PC-9 (cell line): ENCODE data around the gene SERPIND1. TPM values are rescaled to one million over a fixed set of nuclear protein-coding genes. Genes with fewer than 3 reads are reported as not detected.
"Not testable (repeated sequence)": the region's sequence is repeated elsewhere in the genome, so short reads cannot be mapped to it uniquely, and the experiment has no call there.

Experiments
- BruUV-seq: library from RNA; stranded (reverse); fragments of 400-500 nt; replicated peaks from 2 replicates; lab custom pipeline; 2021; lab: Mats Ljungman, UMichigan
- CTCF ChIA-PET: fragments of 300-600 bp; sonication (Branson Sonifier 250); formaldehyde crosslinking; loops from one replicate; lab custom pipeline; 2022; ENCODE audit warnings: antibody characterized with exemption; lab: Charles Lee
- POLR2A ChIA-PET: fragments of 300-600 bp; sonication (Branson Sonifier 250); formaldehyde crosslinking; loops from one replicate; lab custom pipeline; 2022; ENCODE audit warnings: antibody characterized with exemption; ENCODE audit not compliant: unreplicated experiment; lab: Charles Lee
- DNase-seq, 2 experiments: peaks; one replicate each; pipeline versions ENCODE4 v3.0.0 to v3.0.0-alpha.2; 2015 to 2022; ENCODE audit warnings: mixed read lengths in 1 of 2
- H2AFZ ChIP-seq: fragments of 200-600 bp; sonication (generic); 2 replicates; pipeline ENCODE4 v1.8.1; 2017; ENCODE audit warnings: antibody characterized with exemption
- H3F3A ChIP-seq: fragments of 200-600 bp; sonication (generic); 2 replicates; pipeline ENCODE4 v1.8.1; 2017; ENCODE audit warnings: antibody characterized with exemption, mild to moderate bottlenecking, low read depth; ENCODE audit not compliant: insufficient read depth
- H3K27ac ChIP-seq: fragments of 200-600 bp; sonication (generic); 2 replicates; pipeline ENCODE4 v1.6.1; 2016; ENCODE audit warnings: mixed run types
- H3K27me3 ChIP-seq: fragments of 200-600 bp; sonication (generic); 2 replicates; pipeline ENCODE4 v1.6.1; 2016; ENCODE audit warnings: low read depth, mixed run types; ENCODE audit not compliant: insufficient read depth
- H3K36me3 ChIP-seq: fragments of 200-600 bp; sonication (generic); 2 replicates; pipeline ENCODE4 v1.6.1; 2016; ENCODE audit warnings: low read depth, mixed run types
- H3K4me1 ChIP-seq: fragments of 200-600 bp; sonication (generic); replicated peaks from 2 replicates; pipeline ENCODE4 v1.6.1; 2016; ENCODE audit warnings: mixed run types; ENCODE audit not compliant: insufficient read depth
- H3K4me2 ChIP-seq: fragments of 200-600 bp; sonication (generic); 2 replicates; pipeline ENCODE4 v1.6.1; 2017; ENCODE audit warnings: mixed run types
- H3K4me3 ChIP-seq: fragments of 200-600 bp; sonication (generic); 2 replicates; pipeline ENCODE4 v1.6.1; 2016; ENCODE audit warnings: mixed run types
- H3K79me2 ChIP-seq: fragments of 200-600 bp; sonication (generic); 2 replicates; pipeline ENCODE4 v1.6.1; 2017; ENCODE audit warnings: low read depth, mixed run types
- H3K9me2 ChIP-seq: fragments of 200-600 bp; sonication (generic); 2 replicates; pipeline ENCODE4 v1.8.1; 2017; ENCODE audit warnings: mild to moderate bottlenecking; ENCODE audit not compliant: insufficient read depth
- H3K9me3 ChIP-seq: fragments of 200-600 bp; sonication (generic); 2 replicates; pipeline ENCODE4 v1.8.1; 2016; ENCODE audit warnings: low read depth; ENCODE audit not compliant: insufficient read depth
- H4K20me1 ChIP-seq: fragments of 200-600 bp; sonication (generic); 2 replicates; pipeline ENCODE4 v1.8.1; 2017; ENCODE audit not compliant: insufficient read depth
- EZH2 ChIP-seq: fragments of 200-600 bp; sonication (generic); IDR thresholded peaks from 2 replicates; pipeline ENCODE4 v1.8.0; 2017; ENCODE audit warnings: antibody characterized with exemption, low read depth
- intact Hi-C: fragments of 100-400 bp; cut with micrococcal nuclease; formaldehyde crosslinking; loops from one replicate; pipeline ENCODE4 v1.10.0; 2022; ENCODE audit not compliant: unreplicated experiment
- total RNA-seq: library from RNA; stranded (reverse); gene quantifications from 2 replicates; pipeline ENCODE4 v1.2.3, GENCODE V29; 2021
- TF ChIP-seq, protein P1 (sequence below): fragments of 200-600 bp; sonication (generic); conservative IDR thresholded peaks from 2 replicates; pipeline ENCODE4 v1.6.1; 2017; ENCODE audit warnings: mixed run types, antibody characterized with exemption, mild to moderate bottlenecking, moderate library complexity

The SERPIND1 gene
- total RNA-seq, 1 experiment from 2014 or later = not detected

DNA sequence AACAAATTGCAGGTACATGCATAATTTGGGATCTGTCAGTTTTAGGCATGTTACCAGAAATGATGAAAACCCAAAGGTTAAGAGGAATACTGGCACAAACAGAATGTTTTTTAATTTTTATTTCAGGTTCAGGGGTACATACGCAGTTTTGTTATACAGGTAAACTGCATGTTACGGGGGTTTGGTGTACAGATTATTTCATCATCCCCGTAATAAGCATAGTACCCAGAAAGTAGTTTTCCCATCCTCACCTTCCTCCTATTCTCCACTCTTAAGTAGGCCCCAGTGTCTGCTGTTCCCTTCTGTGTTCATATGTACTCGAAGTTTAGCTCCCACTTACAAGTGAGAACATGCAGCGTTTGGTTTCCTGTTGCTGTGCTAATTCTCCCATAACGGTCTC is 51.7 kb downstream of the SERPIND1 start:
- Histone ChIP-seq H3F3A (no peaks in the 10 kb centered on the region), H4K20me1 (no peaks in the 10 kb centered on the region), H3K36me3 (no peaks in the 10 kb centered on the region), H3K79me2 (no peaks in the 10 kb centered on the region), H3K27me3 (no peaks in the 10 kb centered on the region), H3K4me3 (no peak overlapping the region), H3K9me2 (no peaks in the 10 kb centered on the region), H3K4me1 (no peaks in the 10 kb centered on the region), H3K4me2 (no peak overlapping the region), H2AFZ (no peak overlapping the region), H3K9me3 (no peaks in the 10 kb centered on the region), H3K27ac (no peak overlapping the region)
- TF ChIP-seq, protein P1, sequence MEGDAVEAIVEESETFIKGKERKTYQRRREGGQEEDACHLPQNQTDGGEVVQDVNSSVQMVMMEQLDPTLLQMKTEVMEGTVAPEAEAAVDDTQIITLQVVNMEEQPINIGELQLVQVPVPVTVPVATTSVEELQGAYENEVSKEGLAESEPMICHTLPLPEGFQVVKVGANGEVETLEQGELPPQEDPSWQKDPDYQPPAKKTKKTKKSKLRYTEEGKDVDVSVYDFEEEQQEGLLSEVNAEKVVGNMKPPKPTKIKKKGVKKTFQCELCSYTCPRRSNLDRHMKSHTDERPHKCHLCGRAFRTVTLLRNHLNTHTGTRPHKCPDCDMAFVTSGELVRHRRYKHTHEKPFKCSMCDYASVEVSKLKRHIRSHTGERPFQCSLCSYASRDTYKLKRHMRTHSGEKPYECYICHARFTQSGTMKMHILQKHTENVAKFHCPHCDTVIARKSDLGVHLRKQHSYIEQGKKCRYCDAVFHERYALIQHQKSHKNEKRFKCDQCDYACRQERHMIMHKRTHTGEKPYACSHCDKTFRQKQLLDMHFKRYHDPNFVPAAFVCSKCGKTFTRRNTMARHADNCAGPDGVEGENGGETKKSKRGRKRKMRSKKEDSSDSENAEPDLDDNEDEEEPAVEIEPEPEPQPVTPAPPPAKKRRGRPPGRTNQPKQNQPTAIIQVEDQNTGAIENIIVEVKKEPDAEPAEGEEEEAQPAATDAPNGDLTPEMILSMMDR = no peak
- no peak for TF ChIP-seq EZH2
- intact Hi-C loops = no loop called here
- ChIA-PET POLR2A (interaction anchor here (0.6 kb wide), 1 partner anchor 1075 kb away, joined by 6 read pairs; no protein-coding TSS in a partner anchor), CTCF (interaction anchor here (0.6 kb wide), 1 partner anchor 277 kb away, joined by 7 read pairs; no protein-coding TSS in a partner anchor)
- DNase-seq = no peak
- BruUV-seq = no TSS peak

DNA sequence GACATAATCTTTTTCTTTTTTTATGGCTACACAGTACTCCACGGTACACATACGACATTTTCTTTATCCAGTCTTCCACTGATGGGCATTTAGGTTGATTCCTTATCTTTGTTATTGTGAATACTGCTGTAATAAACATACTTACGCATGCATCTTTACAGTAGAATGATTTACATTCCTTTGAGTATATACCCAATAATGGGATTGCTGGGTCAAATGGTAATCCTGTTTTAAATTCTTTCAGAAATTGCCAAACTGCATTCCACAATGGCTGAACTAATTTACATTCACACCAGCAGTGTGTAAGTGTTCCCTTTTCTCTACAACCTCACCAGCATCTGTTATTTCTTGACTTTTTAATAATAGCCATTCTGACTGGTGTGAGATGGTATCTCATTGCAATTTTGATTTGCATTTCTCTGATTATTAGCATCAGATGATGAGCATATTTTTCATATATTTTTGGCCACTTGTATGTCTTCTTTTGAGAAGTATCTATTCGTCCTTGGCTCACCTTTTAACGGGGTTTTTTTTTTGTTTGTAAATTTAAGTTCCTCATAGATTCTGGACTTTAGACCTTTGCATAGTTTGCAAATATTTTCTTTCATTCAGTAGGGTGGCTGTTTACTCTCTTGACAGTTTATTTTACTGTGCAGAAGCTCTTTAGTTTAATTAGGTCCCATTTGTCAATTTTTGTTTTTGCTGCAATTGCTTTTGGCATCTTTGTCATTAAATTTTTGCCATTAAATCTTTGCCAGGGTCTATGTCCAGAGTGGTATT is 52.6 kb downstream of the SERPIND1 start:
- H3K27me3 ChIP-seq, intact Hi-C loops, H3K9me3 ChIP-seq, H3K27ac ChIP-seq, DNase-seq, H3K79me2 ChIP-seq, H3K36me3 ChIP-seq, H3K4me2 ChIP-seq, H3K9me2 ChIP-seq, BruUV-seq, POLR2A ChIA-PET, CTCF ChIA-PET, H4K20me1 ChIP-seq, H3K4me3 ChIP-seq, H3K4me1 ChIP-seq, H2AFZ ChIP-seq, H3F3A ChIP-seq: not testable (repeated sequence)

DNA sequence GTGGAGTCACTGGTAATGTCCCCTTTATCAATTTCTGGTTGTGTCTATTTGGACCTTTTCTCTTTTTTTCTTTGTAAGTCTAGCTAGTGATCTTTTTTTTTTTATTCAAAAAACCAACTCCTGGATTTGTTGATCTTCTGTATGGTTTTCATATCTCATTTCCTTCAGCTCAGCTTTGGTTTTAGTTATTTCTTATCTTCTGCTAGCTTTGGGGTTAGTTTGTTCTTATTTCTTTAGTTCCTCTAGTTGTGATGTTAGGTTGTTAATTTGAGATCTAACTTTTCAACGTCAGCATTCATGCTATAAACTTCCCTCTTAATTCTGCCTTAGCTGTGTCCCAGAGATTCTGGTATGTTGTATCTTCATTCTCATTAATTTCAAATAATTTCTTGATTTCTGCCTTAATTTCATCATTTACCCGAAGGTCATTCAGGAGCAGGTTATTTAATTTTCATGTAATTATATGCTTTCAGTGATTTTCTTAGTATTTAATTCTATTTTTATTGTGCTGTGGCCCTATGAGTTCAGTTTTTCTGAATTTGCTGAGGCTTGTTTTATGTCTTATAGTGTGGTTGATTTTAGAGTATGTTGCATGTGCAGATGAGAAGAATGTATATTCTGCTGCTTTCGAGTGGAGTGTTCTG is 55.7 kb downstream of the SERPIND1 start:
- H3K4me2 ChIP-seq = no peak overlapping the region
- no peaks in the 10 kb centered on the region for H3K4me1 ChIP-seq
- H3K36me3 ChIP-seq = no peaks in the 10 kb centered on the region
- TF ChIP-seq, protein P1 = no peak
- no peak for TF ChIP-seq EZH2
- H3K27me3 ChIP-seq = no peaks in the 10 kb centered on the region
- CTCF ChIA-PET = interaction anchor here (0.6 kb wide), 1 partner anchor 46 kb away, joined by 4 read pairs; no protein-coding TSS in a partner anchor
- no peaks in the 10 kb centered on the region for H4K20me1 ChIP-seq
- POLR2A ChIA-PET = no interaction called here
- DNase-seq = no peak
- BruUV-seq = no TSS peak
- no peaks in the 10 kb centered on the region for H3F3A ChIP-seq
- no peak overlapping the region for H3K4me3 ChIP-seq
- H3K27ac ChIP-seq = no peak overlapping the region
- H3K9me2 ChIP-seq = no peaks in the 10 kb centered on the region
- H3K79me2 ChIP-seq = no peaks in the 10 kb centered on the region
- intact Hi-C loops = no loop called here
- no peak overlapping the region for H2AFZ ChIP-seq
- H3K9me3 ChIP-seq = no peaks in the 10 kb centered on the region
